WTC11 (cell line): Measurements from ENCODE around the gene ARHGAP40. TPM values are rescaled to one million over a fixed set of nuclear protein-coding genes. Genes with fewer than 3 reads are reported as not detected.

Experiments
- ARID4B ChIP-seq: sonication (generic); formaldehyde crosslinking; IDR thresholded peaks from 2 replicates; pipeline ENCODE4 v1.8.0; 2023; ENCODE audit warnings: missing genetic modification reagents, mild to moderate bottlenecking, borderline replicate concordance
- ATF3 ChIP-seq: sonication (generic); formaldehyde crosslinking; conservative IDR thresholded peaks from 2 replicates; pipeline ENCODE4 v1.8.1; 2022; ENCODE audit warnings: mild to moderate bottlenecking, missing genetic modification reagents
- E2F1 ChIP-seq: sonication (generic); formaldehyde crosslinking; IDR thresholded peaks from 2 replicates; pipeline ENCODE4 v1.8.0; 2022; ENCODE audit warnings: mild to moderate bottlenecking, missing genetic modification reagents
- E2F5 ChIP-seq: sonication (generic); formaldehyde crosslinking; IDR thresholded peaks from 2 replicates; pipeline ENCODE4 v1.8.1; 2022; ENCODE audit warnings: mild to moderate bottlenecking, moderate library complexity, missing genetic modification reagents
- ERG ChIP-seq: fragments of 250-450 bp; sonication (Bioruptor Pico); IDR thresholded peaks from 2 replicates; pipeline ENCODE4 v1.8.0; 2021; ENCODE audit warnings: mild to moderate bottlenecking
- ETV6 ChIP-seq: sonication (generic); formaldehyde crosslinking; IDR thresholded peaks from 2 replicates; pipeline ENCODE4 v1.8.1; 2022; ENCODE audit warnings: mild to moderate bottlenecking, missing genetic modification reagents
- FOXK1 ChIP-seq: sonication (generic); formaldehyde crosslinking; IDR thresholded peaks from 2 replicates; pipeline ENCODE4 v1.8.0; 2022; ENCODE audit warnings: mild to moderate bottlenecking, moderate library complexity, missing genetic modification reagents
- GTF2I ChIP-seq: fragments of 250-450 bp; sonication (Bioruptor Pico); conservative IDR thresholded peaks from 2 replicates; pipeline ENCODE4 v1.4.0; 2021; ENCODE audit warnings: mild to moderate bottlenecking
- IRF1 ChIP-seq: sonication (generic); formaldehyde crosslinking; IDR thresholded peaks from 2 replicates; pipeline ENCODE4 v1.8.0; 2023; ENCODE audit warnings: missing genetic modification reagents
- JUN ChIP-seq: sonication (generic); formaldehyde crosslinking; IDR thresholded peaks from 2 replicates; pipeline ENCODE4 v1.8.0; 2023; ENCODE audit warnings: mild to moderate bottlenecking, missing genetic modification reagents
- MAX ChIP-seq: sonication (generic); formaldehyde crosslinking; IDR thresholded peaks from 2 replicates; pipeline ENCODE4 v1.8.0; 2022; ENCODE audit warnings: mild to moderate bottlenecking, missing genetic modification reagents
- MYBL2 ChIP-seq: sonication (generic); formaldehyde crosslinking; IDR thresholded peaks from 2 replicates; pipeline ENCODE4 v1.8.1; 2023; ENCODE audit warnings: mild to moderate bottlenecking, moderate library complexity, missing genetic modification reagents
- PREB ChIP-seq: sonication (generic); formaldehyde crosslinking; IDR thresholded peaks from 2 replicates; pipeline ENCODE4 v1.8.1; 2022; ENCODE audit warnings: mild to moderate bottlenecking, missing genetic modification reagents, moderate library complexity, borderline replicate concordance
- SMAD4 ChIP-seq: sonication (generic); formaldehyde crosslinking; IDR thresholded peaks from 2 replicates; pipeline ENCODE4 v1.8.0; 2022; ENCODE audit warnings: mild to moderate bottlenecking, missing genetic modification reagents
- TEAD4 ChIP-seq: sonication (generic); formaldehyde crosslinking; IDR thresholded peaks from 2 replicates; pipeline ENCODE4 v1.8.0; 2022; ENCODE audit warnings: mild to moderate bottlenecking, missing genetic modification reagents
- ZBTB21 ChIP-seq: sonication (generic); formaldehyde crosslinking; IDR thresholded peaks from 2 replicates; pipeline ENCODE4 v1.8.1; 2023; ENCODE audit warnings: mild to moderate bottlenecking, missing genetic modification reagents, borderline replicate concordance
- ZNF138 ChIP-seq: sonication (generic); formaldehyde crosslinking; conservative IDR thresholded peaks from 2 replicates; pipeline ENCODE4 v1.8.1; 2022; ENCODE audit warnings: mild to moderate bottlenecking, moderate library complexity, missing genetic modification reagents
- ZNF219 ChIP-seq: sonication (generic); formaldehyde crosslinking; IDR thresholded peaks from 2 replicates; pipeline ENCODE4 v1.8.0; 2023; ENCODE audit warnings: missing genetic modification reagents, mild to moderate bottlenecking, borderline replicate concordance
- ZNF281 ChIP-seq: sonication (generic); formaldehyde crosslinking; IDR thresholded peaks from 2 replicates; pipeline ENCODE4 v1.8.0; 2023; ENCODE audit warnings: mild to moderate bottlenecking, missing genetic modification reagents
- ZNF317 ChIP-seq: sonication (generic); formaldehyde crosslinking; IDR thresholded peaks from 2 replicates; pipeline ENCODE4 v1.8.1; 2023; ENCODE audit warnings: low read depth, mild to moderate bottlenecking, moderate library complexity, missing genetic modification reagents, borderline replicate concordance
- total RNA-seq: library from RNA; stranded (reverse); gene quantifications from 3 replicates; pipeline ENCODE4 v1.2.3, GENCODE V29; 2021

The ARHGAP40 gene
- total RNA-seq, 1 experiment from 2014 or later: 0.72 TPM

GRCh38 chr20:38685853-38686473 lies 84.4 kb downstream of the ARHGAP40 start (continued):
- TF ChIP-seq ZNF281 (CRISPR knock-in tag) (0 out of 2 replicates have a peak, but pooled peaks have one; percentile 18), ETV6 (CRISPR knock-in tag) (peak; percentile 89; the same call in 1 of the 2 replicates), JUN (CRISPR knock-in tag) (peak; percentile 84; the same call in 1 of the 2 replicates), GTF2I (no peak), ARID4B (CRISPR knock-in tag) (0 out of 2 replicates have a peak, but pooled peaks have one; percentile 46), ZNF317 (CRISPR knock-in tag) (no peak), ZNF219 (peak; percentile 70; the same call in 1 of the 2 replicates), ZNF138 (CRISPR knock-in tag) (no peak), E2F1 (CRISPR knock-in tag) (0 out of 2 replicates have a peak, but pooled peaks have one; percentile 42), MYBL2 (CRISPR knock-in tag) (no peak), ZBTB21 (no peak), SMAD4 (CRISPR knock-in tag) (0 out of 2 replicates have a peak, but pooled peaks have one; percentile 36), TEAD4 (CRISPR knock-in tag) (peak; percentile 82), E2F5 (CRISPR knock-in tag) (no peak), PREB (0 out of 2 replicates have a peak, but pooled peaks have one; percentile 76), ERG (CRISPR knock-in tag) (no peak), FOXK1 (CRISPR knock-in tag) (peak; percentile 61; the same call in 1 of the 2 replicates), MAX (peak; percentile 27; the same call in 1 of the 2 replicates), ATF3 (CRISPR knock-in tag) (no peak), IRF1 (CRISPR knock-in tag) (no peak)
